ENCODE results near the gene KRT34.

- TF ChIP-seq EZH2 (IDR thresholded peaks at IDR 0.05; ENCODE audit: borderline replicate concordance) (no peak), CTCF (IDR thresholded peaks at IDR 0.05; ENCODE audit: poor library complexity) (peak; percentile 61), EZH2phosphoT487 (IDR thresholded peaks at IDR 0.05; ENCODE audit: low read depth, severe bottlenecking, unreplicated experiment) (no peak)
These were observed 52.7 kb downstream of the KRT34 start for GRCh38 chr17:41329279-41329948.

Data from hepatocyte (in vitro differentiated cells).